H1 (cell line): ENCODE measurements around the gene SNX27. TPM values are rescaled to one million over a fixed set of nuclear protein-coding genes. Genes with fewer than 3 reads are reported as not detected.

Experiments used
- CTCF ChIA-PET: fragments of 300-600 bp; sonication (Branson Sonifier 250); formaldehyde crosslinking; loops from one replicate; lab custom pipeline; 2021; ENCODE audit not compliant: partially characterized antibody; lab: Charles Lee
- POLR2A ChIA-PET: fragments of 300-600 bp; sonication (Branson Sonifier 250); formaldehyde crosslinking; loops from one replicate; lab custom pipeline; 2021; ENCODE audit warnings: inconsistent platforms; ENCODE audit not compliant: partially characterized antibody; lab: Charles Lee
- DNase-seq, 2 experiments: peaks; one replicate each; pipeline versions ENCODE4 v3.0.0 to v3.0.0-alpha.2; 2010 to 2022; ENCODE audit warnings: low spot score in 2 of 2, low read depth in 1 of 2, mixed read lengths in 1 of 2
- FAIRE-seq: peaks from 2 replicates; lab custom pipeline; 2011; peaks lifted over from hg19 to GRCh38; lab: Jason Lieb, UNC
- H2AFZ ChIP-seq: 2 replicates; pipeline ENCODE4 v1.8.1; 2012; ENCODE audit warnings: low read length, inconsistent platforms
- H2AK5ac ChIP-seq: 2 replicates; pipeline ENCODE4 v1.6.1; 2013; ENCODE audit warnings: low read depth, low read length
- H2BK120ac ChIP-seq: replicated peaks from 2 replicates; pipeline ENCODE3; 2013; ENCODE audit warnings: low read depth, low read length, inconsistent platforms
- H2BK12ac ChIP-seq: 2 replicates; pipeline ENCODE4 v1.6.1; 2013; ENCODE audit warnings: low read depth, low read length
- H2BK15ac ChIP-seq: 2 replicates; pipeline ENCODE4 v1.6.1; 2013; ENCODE audit warnings: low read length
- H2BK20ac ChIP-seq: 2 replicates; pipeline ENCODE4 v1.6.1; 2013; ENCODE audit warnings: low read length
- H2BK5ac ChIP-seq: 2 replicates; pipeline ENCODE4 v1.6.1; 2013; ENCODE audit warnings: low read depth, low read length
- H3K14ac ChIP-seq: 2 replicates; pipeline ENCODE4 v1.6.1; 2013; ENCODE audit warnings: inconsistent platforms; ENCODE audit not compliant: insufficient read length
- H3K18ac ChIP-seq: 2 replicates; pipeline ENCODE4 v1.6.1; 2013; ENCODE audit warnings: low read length; ENCODE audit errors: extremely low read depth
- H3K23ac ChIP-seq: 2 replicates; pipeline ENCODE4 v1.6.1; 2013; ENCODE audit warnings: inconsistent platforms; ENCODE audit not compliant: insufficient read length
- H3K23me2 ChIP-seq: 2 replicates; pipeline ENCODE4 v1.6.1; 2013; ENCODE audit warnings: low read depth, low read length
- H3K27ac ChIP-seq: 2 replicates; pipeline ENCODE4 v1.6.1; 2011; ENCODE audit warnings: low read depth, low read length, inconsistent platforms
- H3K27me3 ChIP-seq, 4 experiments: replicated peaks in 1 of 4; 1 replicate in 1 of 4; 2 replicates in 3 of 4; pipeline versions ENCODE4 v1.6.1 to v1.8.1; 2011 to 2013; ENCODE audit warnings: low read length in 3 of 4, mild to moderate bottlenecking in 3 of 4, inconsistent platforms in 2 of 4, mixed read lengths in 2 of 4, moderate library complexity in 1 of 4; ENCODE audit not compliant: control insufficient read depth in 3 of 4, insufficient read depth in 3 of 4; ENCODE audit errors: extremely low read depth in 1 of 4
- H3K36me3 ChIP-seq, 4 experiments: 2 replicates each; pipeline versions ENCODE4 v1.6.1 to v1.8.1; 2011 to 2013; ENCODE audit warnings: mild to moderate bottlenecking in 4 of 4, low read length in 3 of 4, moderate library complexity in 2 of 4, control low read depth in 1 of 4, inconsistent platforms in 1 of 4; ENCODE audit not compliant: insufficient read depth in 4 of 4, control insufficient read depth in 2 of 4
- H3K4ac ChIP-seq: replicated peaks from 2 replicates; pipeline ENCODE3; 2013; ENCODE audit warnings: low read length, low read depth, mixed read lengths, inconsistent platforms; ENCODE audit not compliant: insufficient read length
- H3K4me1 ChIP-seq, 4 experiments: replicated peaks in 1 of 4; 1 replicate in 1 of 4; 2 replicates in 3 of 4; pipeline versions ENCODE4 v1.6.1 to v1.8.1; 2011 to 2013; ENCODE audit warnings: low read length in 3 of 4, inconsistent platforms in 2 of 4, mixed read lengths in 1 of 4; ENCODE audit not compliant: insufficient read depth in 4 of 4, control insufficient read depth in 3 of 4
- H3K4me2 ChIP-seq, 2 experiments: 2 replicates each; pipeline versions ENCODE4 v1.6.1 to v1.8.1; 2011 to 2013; ENCODE audit warnings: low read depth in 2 of 2, low read length in 2 of 2, control low read depth in 1 of 2, inconsistent platforms in 1 of 2, mild to moderate bottlenecking in 1 of 2; ENCODE audit not compliant: insufficient read depth in 1 of 2
- H3K4me3 ChIP-seq, 4 experiments: fragments of 200-600, 300-600 bp in 1 of 4; sonication (generic), shearing (Covaris generic), sonication (Bioruptor Twin) in 1 of 4; 2 replicates each; pipeline versions ENCODE4 v1.5.1 to v1.8.1; 2011 to 2016; ENCODE audit warnings: low read length in 4 of 4, low read depth in 3 of 4, control low read depth in 2 of 4, inconsistent platforms in 2 of 4, mild to moderate bottlenecking in 2 of 4, mixed read lengths in 1 of 4, moderate library complexity in 1 of 4; ENCODE audit not compliant: insufficient read depth in 2 of 4; ENCODE audit errors: extremely low read depth in 1 of 4
- H3K56ac ChIP-seq: replicated peaks from 2 replicates; pipeline ENCODE3; 2013; ENCODE audit warnings: low read depth, mild to moderate bottlenecking, mixed read lengths, low read length, inconsistent platforms; ENCODE audit not compliant: insufficient read length
- H3K79me1 ChIP-seq: 2 replicates; pipeline ENCODE4 v1.6.1; 2013; ENCODE audit warnings: low read depth, low read length, control low read depth
- H3K79me2 ChIP-seq, 2 experiments: 2 replicates each; pipeline versions ENCODE4 v1.6.1 to v1.8.1; 2012 to 2013; ENCODE audit warnings: low read length in 2 of 2, mild to moderate bottlenecking in 2 of 2, inconsistent platforms in 1 of 2; ENCODE audit not compliant: insufficient read depth in 2 of 2, control insufficient read depth in 1 of 2
- H3K9ac ChIP-seq, 4 experiments: replicated peaks in 1 of 4; 1 replicate in 1 of 4; 2 replicates in 3 of 4; pipeline versions ENCODE4 v1.6.1 to v1.8.1; 2011 to 2013; ENCODE audit warnings: low read depth in 3 of 4, low read length in 3 of 4, control low read depth in 2 of 4, mild to moderate bottlenecking in 2 of 4, moderate library complexity in 2 of 4, inconsistent platforms in 1 of 4; ENCODE audit errors: extremely low read depth in 1 of 4
- H3K9me3 ChIP-seq, 2 experiments: 2 replicates each; pipeline versions ENCODE4 v1.6.1 to v1.8.1; 2012 to 2013; ENCODE audit warnings: mild to moderate bottlenecking in 2 of 2, moderate library complexity in 2 of 2, control low read depth in 1 of 2, inconsistent platforms in 1 of 2, low read depth in 1 of 2, low read length in 1 of 2, mixed read lengths in 1 of 2; ENCODE audit not compliant: insufficient read depth in 2 of 2
- H4K20me1 ChIP-seq, 2 experiments: replicated peaks in 1 of 2; 2 replicates each; pipeline versions ENCODE3 to v1.8.1; 2011 to 2013; ENCODE audit warnings: inconsistent platforms in 2 of 2, low read length in 2 of 2, mild to moderate bottlenecking in 1 of 2; ENCODE audit not compliant: insufficient read depth in 2 of 2, control insufficient read depth in 1 of 2
- H4K5ac ChIP-seq: 2 replicates; pipeline ENCODE4 v1.6.1; 2013; ENCODE audit warnings: low read length, low read depth, mixed read lengths, inconsistent platforms; ENCODE audit not compliant: insufficient read length
- H4K8ac ChIP-seq: 2 replicates; pipeline ENCODE4 v1.8.0; 2013; ENCODE audit warnings: mild to moderate bottlenecking, moderate library complexity, low read length, inconsistent platforms; ENCODE audit not compliant: insufficient read depth; ENCODE audit errors: extremely low read depth
- H4K91ac ChIP-seq: replicated peaks from 2 replicates; pipeline ENCODE3; 2013; ENCODE audit warnings: low read length, mixed read lengths, inconsistent platforms; ENCODE audit not compliant: insufficient read length
- CBX5 ChIP-seq: fragments of 300-800, 300-1000 bp; sonication (generic); IDR thresholded peaks from 2 replicates; pipeline ENCODE4 v1.7.1; 2016; ENCODE audit warnings: antibody characterized with exemption, low read length, low read depth
- CBX8 ChIP-seq: fragments of 300-800, 300-1000 bp; sonication (generic); IDR thresholded peaks from 2 replicates; pipeline ENCODE4 v1.7.1; 2016; ENCODE audit warnings: low read depth, low read length, borderline replicate concordance
- CEBPB ChIP-seq: IDR thresholded peaks from 2 replicates; pipeline ENCODE4 v1.6.1; 2012; ENCODE audit warnings: low read depth, low read length
- EP300 ChIP-seq, 2 experiments: IDR thresholded peaks; 1 replicate in 1 of 2; 2 replicates in 1 of 2; pipeline ENCODE4 v1.6.1; 2011 to 2012; ENCODE audit warnings: low read depth in 2 of 2, low read length in 2 of 2, mild to moderate bottlenecking in 2 of 2, borderline replicate concordance in 1 of 2, inconsistent platforms in 1 of 2, moderate library complexity in 1 of 2
- HDAC6 ChIP-seq: IDR thresholded peaks from one replicate; pipeline ENCODE4 v1.7.1; 2012; ENCODE audit warnings: low read depth, mild to moderate bottlenecking, inconsistent platforms, low read length, moderate library complexity
- RBBP5 ChIP-seq: IDR thresholded peaks from 2 replicates; pipeline ENCODE4 v1.7.1; 2012; ENCODE audit warnings: low read depth, mild to moderate bottlenecking, inconsistent platforms, low read length, moderate library complexity, borderline replicate concordance
- SIX5 ChIP-seq: IDR thresholded peaks from 2 replicates; pipeline ENCODE4 v1.6.1; 2011; ENCODE audit warnings: mild to moderate bottlenecking, low read depth, low read length
- SP2 ChIP-seq: IDR thresholded peaks from 2 replicates; pipeline ENCODE4 v1.6.1; 2012; ENCODE audit warnings: mild to moderate bottlenecking, low read length, inconsistent platforms
- YY1 ChIP-seq: IDR thresholded peaks from 2 replicates; pipeline ENCODE4 v1.6.1; 2011; ENCODE audit warnings: low read depth, mild to moderate bottlenecking, low read length
- WGBS, 2 experiments: shearing (Covaris generic) in 1 of 2; methylation state at CpG; one replicate each; pipeline versions ENCODE4 v1.1.6 to v1.1.7; 2013 to 2015; ENCODE audit warnings: low lambda C conversion rate in 2 of 2, mixed read lengths in 2 of 2, inconsistent platforms in 1 of 2, low coverage in 1 of 2, missing lambda C conversion rate in 1 of 2; ENCODE audit not compliant: insufficient replicate concordance in 2 of 2, insufficient coverage in 1 of 2, insufficient read length in 1 of 2; ENCODE audit errors: extremely low coverage in 1 of 2, missing lambda C conversion rate in 1 of 2; 5-methylcytosine and 5-hydroxymethylcytosine counted together
- long read RNA-seq, 2 experiments: library from RNA in 1 of 2; library from capped mRNA in 1 of 2; stranded (forward); transcript quantifications; one replicate each; pipeline ENCODE4 v2.0.0, GENCODE V29; 2021; ENCODE audit warnings: inconsistent platforms in 1 of 2
- polyA minus RNA-seq, 3 experiments: library from RNA; depleted of rRNA, polyadenylated mRNA; stranded (reverse); fragments of >200 nt; gene quantifications; 1 replicate in 2 of 3; 2 replicates in 1 of 3; pipeline ENCODE4 v1.2.3, GENCODE V29; 2011
- polyA plus RNA-seq, 7 experiments: library from polyadenylated mRNA; depleted of rRNA in 3 of 7; stranded (reverse) in 5 of 7; unstranded in 2 of 7; fragments of >200 nt in 5 of 7; fragments of 200-250 nt in 2 of 7; gene quantifications; 1 replicate in 5 of 7; 2 replicates in 1 of 7; 4 replicates in 1 of 7; pipeline versions ENCODE4 v1.2.1 to v1.2.3, GENCODE V29; 2011 to 2013; ENCODE audit warnings: missing spikeins in 2 of 7, mixed read lengths in 2 of 7
- total RNA-seq: library from RNA; stranded (reverse); fragmentation: NEBNext Ultra II Directional; extraction: Animal tissue kit (Norgen Biotek cat#: 25700); gene quantifications from 2 replicates; pipeline ENCODE4 v1.2.1, GENCODE V29; 2021

The SNX27 gene
- 61.2 and 65.4 TPM in 2 replicates for total RNA-seq
- 15.6 and 23.4 TPM in 2 replicates for polyA plus RNA-seq (2011; rRNA removed)
- 21.0 TPM for polyA plus RNA-seq (2011; cell fraction: cytosol; rRNA removed)
- 15.8 TPM for polyA plus RNA-seq (2011; cell fraction: nucleus; rRNA removed)
- polyA plus RNA-seq (2012, experiment 1 of 2), result 19.2 to 25.4 TPM (median 21.4 TPM) in 4 replicates
- polyA plus RNA-seq (2012, experiment 2 of 2), result 6.7 TPM
- 22.7 TPM for polyA plus RNA-seq (2013, experiment 1 of 2)
- polyA plus RNA-seq (2013, experiment 2 of 2), result 22.0 TPM
- 53.7 and 54.8 TPM in 2 replicates for polyA minus RNA-seq (2011; rRNA and poly(A)+ RNA removed)
- 30.5 TPM for polyA minus RNA-seq (2011; cell fraction: cytosol; rRNA and poly(A)+ RNA removed)
- 35.6 TPM for polyA minus RNA-seq (2011; cell fraction: nucleus; rRNA and poly(A)+ RNA removed)
- long read RNA-seq, experiment 1, partial matches to known transcripts, result 2 of 18 reads
- long read RNA-seq, experiment 1, other reads (novel, unspliced or antisense), result 16 of 18 reads
- long read RNA-seq, experiment 2, full-length matches to known transcripts, result 1 of 23 reads
- long read RNA-seq, experiment 2, partial matches to known transcripts, result 15 of 23 reads
- long read RNA-seq, experiment 2, other reads (novel, unspliced or antisense), result 7 of 23 reads

GRCh38 chr1:151611832-151612500 is at the start of gene SNX27:
TSS of gene SNX27 (plus strand) at chr1:151612050. CDS start at chr1:151612202, 152 bp downstream.
- Histone ChIP-seq H4K91ac (no peak within 1 kb of the TSS), H3K27ac (peak within 1 kb of the TSS; percentile 80), H3K18ac (peak within 1 kb of the TSS; percentile 83), H2AFZ (no peak within 1 kb of the TSS), H3K79me2 (peaks cover 0 to 44% of the 10 kb centered on the region in 2 experiments; a peak in 3 of 4 replicates), H4K8ac (peak within 1 kb of the TSS; percentile 95), H3K23ac (no peak within 1 kb of the TSS), H3K23me2 (peaks cover 13% of the 10 kb centered on the region), H3K56ac (peak within 1 kb of the TSS; percentile 83), H3K4me3 (peak within 1 kb of the TSS; percentile 79 to 96 (median 88)), H3K36me3 (peaks cover 0 to 3% (median 0%) of the 10 kb centered on the region in 4 experiments; a peak in 3 of 8 replicates), H2BK20ac (no peak within 1 kb of the TSS), H3K9ac (peak within 1 kb of the TSS; percentile 75 to 94 (median 83)), H3K4me2 (peak within 1 kb of the TSS; percentile 93 to 100), H3K79me1 (no peaks in the 10 kb centered on the region), H3K14ac (no peak within 1 kb of the TSS), H3K9me3 (no peaks in the 10 kb centered on the region), H3K4me1 (peaks cover 0 to 7% (median 1%) of the 10 kb centered on the region in 4 experiments; a peak in 1 of 7 replicates), H3K4ac (no peak within 1 kb of the TSS), H2BK12ac (peak within 1 kb of the TSS; percentile 90), H3K27me3 (no peaks in the 10 kb centered on the region), H2BK5ac (peak within 1 kb of the TSS; percentile 78; the same call in 1 of the 2 replicates), H2BK120ac (no peak within 1 kb of the TSS), H2AK5ac (no peak within 1 kb of the TSS), H4K5ac (peak within 1 kb of the TSS; percentile 64), H4K20me1 (peaks cover 0 to 1% of the 10 kb centered on the region in 2 experiments), H2BK15ac (no peak within 1 kb of the TSS)
- no peak for FAIRE-seq
- ChIA-PET CTCF (interaction anchor here (0.6 to 1.7 kb wide), 2 partner anchors 18 to 97 kb away, joined by 3 to 5 read pairs; no protein-coding TSS in a partner anchor), POLR2A (interaction anchor here (0.6 to 2.3 kb wide), 15 partner anchors 9 to 228 kb away, joined by 3 to 9 read pairs (median 3); partner anchors contain the start of genes C2CD4D, MRPL9 and TUFT1)
- 4% methylated on average over 54 of the region's 79 CpGs; no CpG with 5 or more reads in 1 of the 2 experiments for WGBS, 2 experiments
- DNase-seq, result peak; percentile 84 to 93
- TF ChIP-seq RBBP5, result peak; percentile 95; the same call in 1 of the 2 replicates
- peak; percentile 92 for TF ChIP-seq SIX5
- no peak for TF ChIP-seq CEBPB
- TF ChIP-seq HDAC6, result no peak
- TF ChIP-seq CBX8, result no peak
- no peak for TF ChIP-seq EP300 (IDR thresholded peaks at IDR 0.05; ENCODE audit: borderline replicate concordance in 1 of 2, low read depth in 2 of 2, low read length in 2 of 2)
- TF ChIP-seq YY1, result peak; percentile 91
- TF ChIP-seq SP2, result no peak
- TF ChIP-seq CBX5, result no peak
